22Rv1 (cell line): ENCODE measurements around the gene SEZ6.

Experiments
- H3K27ac ChIP-seq: fragments of 450-650 bp; 2 replicates; pipeline ENCODE4 v1.5.1; 2017
- ZFX ChIP-seq: fragments of 450-650 bp; IDR thresholded peaks from 2 replicates; pipeline ENCODE4 v1.6.1; 2017; ENCODE audit warnings: antibody characterized with exemption, borderline replicate concordance
- TF ChIP-seq, protein P1 (sequence below): fragments of 450-650 bp; IDR thresholded peaks from 2 replicates; pipeline ENCODE4 v1.5.1; 2017; ENCODE audit warnings: mild to moderate bottlenecking

SEZ6 gene

DNA sequence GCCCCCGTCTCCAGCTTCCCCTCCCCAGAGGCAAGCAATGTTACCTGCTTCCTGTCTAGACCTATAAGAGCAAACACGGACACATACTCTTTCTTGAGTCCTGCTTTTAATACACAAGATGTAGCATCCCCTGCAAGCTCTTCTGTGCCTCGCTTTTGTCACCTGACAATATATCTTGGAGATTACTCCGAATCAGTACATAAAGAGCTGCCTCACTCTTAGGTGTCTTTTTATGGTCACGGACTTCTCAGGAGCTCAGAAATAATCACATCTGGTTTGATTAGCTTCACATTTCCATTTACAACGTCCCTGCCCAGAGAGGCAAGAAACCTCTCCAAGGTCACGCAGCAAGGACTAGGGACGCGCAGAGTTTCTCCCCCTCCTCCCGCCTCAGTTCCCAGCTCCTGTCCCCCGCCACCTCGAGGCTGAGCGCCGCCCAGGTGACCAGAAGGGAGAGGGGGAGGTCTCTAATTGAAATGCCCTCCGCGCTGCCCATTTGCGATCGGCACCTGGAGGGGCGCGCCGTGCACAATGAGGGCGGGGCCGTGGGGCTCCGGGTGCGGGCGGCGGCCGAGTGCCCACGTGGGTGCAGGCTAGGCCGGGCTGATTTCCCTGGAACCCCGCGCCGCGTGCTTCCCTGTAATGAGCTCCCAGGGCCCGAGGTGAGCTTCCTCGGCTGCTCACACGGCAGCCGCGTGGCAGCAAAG, 13.8 kb upstream of the SEZ6 start:
- H3K27ac ChIP-seq: no peak overlapping the region
- TF ChIP-seq, protein P1, sequence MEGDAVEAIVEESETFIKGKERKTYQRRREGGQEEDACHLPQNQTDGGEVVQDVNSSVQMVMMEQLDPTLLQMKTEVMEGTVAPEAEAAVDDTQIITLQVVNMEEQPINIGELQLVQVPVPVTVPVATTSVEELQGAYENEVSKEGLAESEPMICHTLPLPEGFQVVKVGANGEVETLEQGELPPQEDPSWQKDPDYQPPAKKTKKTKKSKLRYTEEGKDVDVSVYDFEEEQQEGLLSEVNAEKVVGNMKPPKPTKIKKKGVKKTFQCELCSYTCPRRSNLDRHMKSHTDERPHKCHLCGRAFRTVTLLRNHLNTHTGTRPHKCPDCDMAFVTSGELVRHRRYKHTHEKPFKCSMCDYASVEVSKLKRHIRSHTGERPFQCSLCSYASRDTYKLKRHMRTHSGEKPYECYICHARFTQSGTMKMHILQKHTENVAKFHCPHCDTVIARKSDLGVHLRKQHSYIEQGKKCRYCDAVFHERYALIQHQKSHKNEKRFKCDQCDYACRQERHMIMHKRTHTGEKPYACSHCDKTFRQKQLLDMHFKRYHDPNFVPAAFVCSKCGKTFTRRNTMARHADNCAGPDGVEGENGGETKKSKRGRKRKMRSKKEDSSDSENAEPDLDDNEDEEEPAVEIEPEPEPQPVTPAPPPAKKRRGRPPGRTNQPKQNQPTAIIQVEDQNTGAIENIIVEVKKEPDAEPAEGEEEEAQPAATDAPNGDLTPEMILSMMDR: no peak
- TF ChIP-seq ZFX: no peak

DNA sequence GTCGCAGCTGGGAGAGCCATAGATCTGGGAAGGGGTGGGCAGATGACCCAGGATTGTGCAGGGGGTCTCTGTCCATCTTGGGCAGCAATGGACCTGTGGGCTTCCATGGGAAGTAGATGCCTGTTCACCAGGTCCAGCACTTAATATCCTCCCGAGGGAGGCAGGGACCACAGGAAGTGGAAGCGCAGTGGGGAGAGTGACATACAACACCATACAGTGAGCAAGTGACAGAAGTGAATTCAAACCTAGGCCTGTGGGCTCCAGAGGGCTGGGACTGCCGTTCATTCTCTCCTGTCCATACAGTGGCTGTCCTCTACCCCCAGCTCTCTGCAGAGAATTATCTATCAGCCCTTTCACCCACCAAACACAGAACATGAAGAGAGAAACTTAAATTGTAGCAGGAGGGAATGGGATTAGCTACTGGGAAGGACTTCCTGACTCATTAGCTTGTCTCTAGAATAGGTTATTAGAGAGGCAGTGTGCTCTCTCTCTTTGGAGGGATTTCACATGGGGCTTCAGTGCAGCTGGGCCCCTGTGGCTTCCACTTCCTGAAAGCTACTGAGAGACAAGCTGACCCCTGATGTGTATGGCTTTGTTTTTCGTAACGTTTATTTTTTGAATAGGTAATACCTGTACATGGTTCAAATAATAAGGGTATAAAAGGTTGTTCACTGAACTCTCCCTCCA, 13.1 kb upstream of the SEZ6 start:
- no peak overlapping the region for H3K27ac ChIP-seq
- TF ChIP-seq, protein P1: no peak
- TF ChIP-seq ZFX: no peak

DNA sequence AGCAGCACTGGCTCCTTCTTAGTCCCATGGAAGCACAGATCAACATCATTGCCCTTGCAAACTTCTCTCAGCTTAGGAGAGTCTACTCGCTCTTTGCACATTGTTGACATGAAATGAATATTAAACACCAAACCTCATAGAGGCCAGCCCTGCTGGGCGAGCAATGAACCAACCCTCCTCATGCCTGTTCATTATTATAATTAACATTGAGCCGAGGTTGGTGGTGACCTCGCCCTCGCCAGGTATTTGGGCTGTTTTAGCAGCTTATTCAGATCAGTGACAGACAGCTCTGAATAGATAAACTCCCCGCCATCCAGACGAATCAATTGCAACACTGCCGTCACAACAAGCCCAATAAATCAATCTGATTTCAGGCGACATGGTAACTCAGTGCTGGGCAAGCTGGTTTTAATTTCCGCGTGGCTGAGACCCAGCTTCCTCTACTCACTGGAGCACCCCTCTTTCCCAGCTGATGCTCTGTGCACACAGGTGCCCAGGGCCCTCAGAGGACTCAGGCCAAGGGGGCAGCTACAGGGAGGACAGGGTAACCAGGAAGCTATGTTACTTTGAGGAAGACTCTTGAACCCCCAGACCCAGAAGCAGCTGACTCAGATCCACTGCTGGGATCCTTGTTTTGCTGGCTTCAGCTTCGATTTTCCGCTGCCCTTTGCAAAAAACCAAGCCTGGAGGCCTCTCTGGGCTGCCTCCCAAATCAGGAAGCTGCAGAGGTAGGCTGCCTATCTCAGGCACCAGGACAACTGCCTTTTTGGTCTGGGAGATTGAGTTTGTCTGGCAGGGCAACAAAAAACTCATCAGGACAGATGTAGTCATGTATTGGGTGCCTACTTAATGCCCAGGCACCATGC, 10.7 kb upstream of the SEZ6 start:
- TF ChIP-seq ZFX: no peak
- TF ChIP-seq, protein P1: no peak
- H3K27ac ChIP-seq: no peak overlapping the region

DNA sequence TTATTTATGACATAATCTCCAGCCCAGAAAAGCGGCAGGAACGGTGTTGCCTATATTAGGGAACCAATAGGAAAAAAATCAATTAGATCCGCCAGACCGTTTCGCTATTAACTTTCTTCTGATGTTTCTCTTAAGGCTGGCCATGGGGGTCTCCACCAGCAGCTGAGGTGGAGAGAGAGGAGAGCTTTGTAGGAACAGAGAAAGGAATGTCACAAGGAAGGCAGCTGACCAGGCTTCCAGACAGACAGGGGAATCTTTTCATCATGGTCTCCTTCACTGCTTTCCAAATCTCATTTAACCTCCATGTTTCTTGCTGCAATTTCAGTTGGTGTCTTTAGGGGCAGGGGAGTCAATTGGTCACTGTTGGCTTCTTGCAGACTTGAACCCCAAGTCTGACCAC, 8.9 kb upstream of the SEZ6 start:
- no peak for TF ChIP-seq ZFX
- TF ChIP-seq, protein P1: no peak
- no peak overlapping the region for H3K27ac ChIP-seq

DNA sequence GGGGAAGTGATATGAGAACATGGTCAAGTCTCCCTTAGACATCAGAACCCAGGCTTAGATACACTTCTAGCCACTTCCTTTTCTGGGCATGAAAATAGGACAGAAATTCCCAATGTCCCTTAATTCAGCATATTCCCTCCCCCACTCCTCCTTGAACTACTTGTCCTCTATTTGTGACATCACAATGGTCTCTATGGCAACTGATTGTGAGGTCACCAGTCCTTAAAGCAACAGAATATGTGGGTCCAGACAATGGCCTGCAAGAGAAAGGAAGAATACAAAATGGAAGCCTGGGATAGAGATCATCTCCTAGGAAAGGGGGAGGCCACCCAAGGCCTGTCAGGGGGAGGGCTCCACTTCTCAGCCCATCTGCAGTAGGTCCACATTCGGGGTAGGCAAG, 6.7 kb upstream of the SEZ6 start:
- H3K27ac ChIP-seq: no peak overlapping the region
- no peak for TF ChIP-seq ZFX
- TF ChIP-seq, protein P1: no peak

DNA sequence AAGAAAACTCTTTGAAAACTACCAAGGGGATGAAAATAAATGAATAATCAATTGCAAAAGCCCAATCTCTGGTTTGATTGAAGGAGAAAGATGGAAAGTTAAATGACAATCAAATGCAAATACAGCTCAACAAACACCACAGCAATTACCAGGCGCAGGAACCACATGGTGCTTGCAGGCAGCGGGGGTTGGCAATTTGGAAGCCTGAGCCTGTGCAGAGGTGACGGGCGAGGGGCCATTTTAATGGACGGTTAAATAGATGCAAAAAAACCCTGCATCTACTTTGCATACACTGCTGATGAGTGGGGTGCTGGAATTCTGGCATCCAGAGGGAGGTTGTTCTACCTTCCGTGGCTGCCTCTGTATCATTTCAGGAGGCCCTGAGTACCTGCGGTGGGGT, 4.8 kb upstream of the SEZ6 start:
- TF ChIP-seq, protein P1: no peak
- TF ChIP-seq ZFX: no peak
- no peak overlapping the region for H3K27ac ChIP-seq
